ENCODE results near the gene INPP5A.

- TF ChIP-seq CTCF (conservative IDR thresholded peaks at IDR 0.05) = no peak
- TF ChIP-seq ZFX (IDR thresholded peaks at IDR 0.05) = no peak
These were observed 163.7 kb downstream of the INPP5A start for GRCh38 chr10:132701099-132701845.
